Measurements from ENCODE around the gene CAMTA1. TPM values are rescaled to one million over a fixed set of nuclear protein-coding genes. Genes with fewer than 3 reads are reported as not detected.
A peak's percentile ranks its signal among the peaks of the same experiment; 100 is the strongest.

The CAMTA1 gene
- total and polyA plus RNA-seq, 12 donors = 123 to 265 (median 142) TPM

DNA sequence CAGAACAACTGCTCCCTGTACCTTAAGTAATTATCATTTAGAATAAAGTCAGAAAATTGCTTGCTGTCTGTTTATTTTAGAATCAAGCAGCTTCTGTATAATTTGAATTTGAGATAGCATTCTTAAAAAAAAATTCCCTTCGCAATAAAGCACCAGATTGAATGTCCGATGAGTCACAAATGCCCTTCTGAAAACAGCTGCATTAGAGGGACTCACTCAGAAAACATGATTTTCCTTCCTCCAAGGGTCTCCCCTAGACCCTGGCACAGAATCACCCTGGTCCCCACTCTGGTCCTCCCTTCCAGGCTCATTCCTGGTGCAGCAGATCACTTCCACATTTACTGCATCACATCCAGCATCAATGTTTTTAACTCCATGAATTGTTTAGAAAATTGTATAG lies 514.7 kb downstream of the CAMTA1 start:
- 71 to 77% methylated on average over 2 of the region's 2 CpGs for WGBS, 2 donors
- peaks cover 0 to 21% (median 12%) of the 10 kb centered on the region in 11 donors for H3K9me3 ChIP-seq
- no peaks in the 10 kb centered on the region for H3K27me3 ChIP-seq
- TF ChIP-seq, protein P1, sequence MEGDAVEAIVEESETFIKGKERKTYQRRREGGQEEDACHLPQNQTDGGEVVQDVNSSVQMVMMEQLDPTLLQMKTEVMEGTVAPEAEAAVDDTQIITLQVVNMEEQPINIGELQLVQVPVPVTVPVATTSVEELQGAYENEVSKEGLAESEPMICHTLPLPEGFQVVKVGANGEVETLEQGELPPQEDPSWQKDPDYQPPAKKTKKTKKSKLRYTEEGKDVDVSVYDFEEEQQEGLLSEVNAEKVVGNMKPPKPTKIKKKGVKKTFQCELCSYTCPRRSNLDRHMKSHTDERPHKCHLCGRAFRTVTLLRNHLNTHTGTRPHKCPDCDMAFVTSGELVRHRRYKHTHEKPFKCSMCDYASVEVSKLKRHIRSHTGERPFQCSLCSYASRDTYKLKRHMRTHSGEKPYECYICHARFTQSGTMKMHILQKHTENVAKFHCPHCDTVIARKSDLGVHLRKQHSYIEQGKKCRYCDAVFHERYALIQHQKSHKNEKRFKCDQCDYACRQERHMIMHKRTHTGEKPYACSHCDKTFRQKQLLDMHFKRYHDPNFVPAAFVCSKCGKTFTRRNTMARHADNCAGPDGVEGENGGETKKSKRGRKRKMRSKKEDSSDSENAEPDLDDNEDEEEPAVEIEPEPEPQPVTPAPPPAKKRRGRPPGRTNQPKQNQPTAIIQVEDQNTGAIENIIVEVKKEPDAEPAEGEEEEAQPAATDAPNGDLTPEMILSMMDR (IDR thresholded peaks at IDR 0.05) = no peak
- peaks cover 0 to 18% (median 15%) of the 10 kb centered on the region in 9 donors for H3K4me1 ChIP-seq
- no peaks in the 10 kb centered on the region for H3K36me3 ChIP-seq
- H3K4me3 ChIP-seq = no peak overlapping the region
- intact Hi-C loops (cut with DNase I) = loop anchor here in 2 of 10 donors (10.0 kb wide), 1 partner anchor 65 kb away; no protein-coding TSS in a partner anchor
- peak in 1 of 8 donors; percentile 25 for ATAC-seq
- peak overlapping the region in 2 of 10 donors; percentile 2 to 77 for H3K27ac ChIP-seq
- no peak for DNase-seq

DNA sequence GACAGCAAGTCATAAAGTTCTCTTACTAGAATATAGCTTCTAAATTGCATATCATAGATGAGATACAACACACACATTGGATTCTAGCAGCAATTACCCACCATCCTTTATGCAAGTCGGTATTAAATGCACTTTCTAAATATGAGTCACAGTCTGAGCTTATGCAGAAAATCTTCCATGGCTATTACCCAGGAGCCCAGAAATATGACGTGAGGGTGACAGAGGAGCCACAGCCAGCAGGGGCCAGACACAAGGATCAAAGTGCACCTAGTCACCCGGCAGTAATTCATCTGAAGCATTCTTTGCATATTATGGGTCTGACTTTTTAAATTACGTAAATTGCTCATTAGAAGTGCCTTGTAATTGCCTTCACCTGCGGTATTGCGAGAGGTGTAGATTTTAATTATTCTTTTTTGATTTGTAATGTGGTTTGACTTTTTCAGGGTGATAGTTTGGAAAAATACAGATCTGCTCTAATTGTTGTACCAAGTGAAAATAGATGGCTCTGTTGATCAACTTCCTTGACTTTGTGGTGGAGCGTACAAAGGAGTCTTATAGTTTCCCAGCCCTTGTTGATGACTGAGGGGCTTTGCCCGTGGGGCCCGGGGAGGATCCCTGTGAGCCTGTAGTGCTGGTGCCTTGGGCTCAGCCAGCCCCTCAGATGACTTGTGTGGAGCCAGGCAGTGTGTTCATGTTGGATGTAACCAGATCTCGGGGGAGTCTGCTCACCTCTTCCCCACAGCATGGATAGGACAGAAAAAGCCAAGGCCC lies 515.8 kb downstream of the CAMTA1 start:
- Histone ChIP-seq H3K4me3 (no peak overlapping the region), H3K36me3 (no peaks in the 10 kb centered on the region), H3K9me3 (peaks cover 0 to 26% (median 12%) of the 10 kb centered on the region in 11 donors), H3K27me3 (no peaks in the 10 kb centered on the region), H3K27ac (no peak overlapping the region), H3K4me1 (peaks cover 0 to 18% (median 15%) of the 10 kb centered on the region in 9 donors)
- ATAC-seq (no peak), DNase-seq (no peak)
- WGBS, 2 donors = 89 to 96% methylated on average over 10 of the region's 10 CpGs
- TF ChIP-seq, protein P1 (IDR thresholded peaks at IDR 0.05) = no peak
- intact Hi-C loops (cut with DNase I) = no loop called here

DNA sequence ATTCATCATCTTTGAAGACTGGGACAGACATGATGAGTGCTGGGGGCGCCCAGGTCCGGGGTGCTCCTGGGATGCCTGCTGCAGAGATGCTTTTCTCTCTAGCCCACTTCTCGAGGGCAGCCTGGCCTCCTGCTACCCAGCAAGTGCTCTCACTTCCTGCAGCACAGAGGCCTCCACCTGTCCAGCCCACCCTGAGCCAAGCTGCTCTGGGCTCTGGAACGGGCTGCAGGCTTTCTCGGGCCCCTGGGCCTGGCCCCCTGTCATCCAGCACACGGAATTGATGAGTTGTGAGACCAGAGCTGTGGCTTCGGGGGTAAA lies 516.4 kb downstream of the CAMTA1 start:
- WGBS, 2 donors = 80 to 82% methylated on average over 7 of the region's 7 CpGs
- DNase-seq (no peak), ATAC-seq (no peak)
- H3K27ac ChIP-seq = no peak overlapping the region
- no peaks in the 10 kb centered on the region for H3K36me3 ChIP-seq
- peaks cover 0 to 18% (median 15%) of the 10 kb centered on the region in 9 donors for H3K4me1 ChIP-seq
- H3K4me3 ChIP-seq = no peak overlapping the region
- intact Hi-C loops (cut with DNase I) = no loop called here
- peaks cover 0 to 26% (median 9%) of the 10 kb centered on the region in 11 donors for H3K9me3 ChIP-seq
- TF ChIP-seq, protein P1 (IDR thresholded peaks at IDR 0.05) = no peak
- H3K27me3 ChIP-seq = no peaks in the 10 kb centered on the region

DNA sequence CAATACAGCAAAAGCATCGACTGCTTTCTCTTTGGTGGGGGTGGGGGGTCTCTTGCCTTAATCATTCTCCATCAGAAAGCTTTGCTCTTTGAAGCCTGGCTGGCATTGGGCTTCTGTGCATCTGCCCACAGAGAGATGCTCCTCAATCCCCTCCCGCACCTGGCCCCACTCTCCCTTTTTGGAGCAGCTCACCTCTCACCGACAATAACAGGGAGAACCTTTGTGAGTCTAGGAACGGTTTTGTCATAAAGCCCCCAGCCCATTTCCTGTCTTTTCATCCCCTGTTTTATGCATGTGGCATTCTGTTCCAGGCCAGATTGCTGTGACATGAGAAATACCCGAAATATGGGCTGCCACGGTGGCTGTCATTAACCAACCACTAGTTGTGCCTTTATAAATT lies 516.9 kb downstream of the CAMTA1 start:
- Histone ChIP-seq H3K27me3 (no peaks in the 10 kb centered on the region), H3K36me3 (no peaks in the 10 kb centered on the region), H3K4me3 (no peak overlapping the region), H3K4me1 (peaks cover 0 to 18% (median 15%) of the 10 kb centered on the region in 9 donors), H3K27ac (no peak overlapping the region), H3K9me3 (peaks cover 0 to 26% (median 8%) of the 10 kb centered on the region in 11 donors)
- intact Hi-C loops (cut with DNase I) = no loop called here
- DNase-seq (no peak), ATAC-seq (no peak)
- TF ChIP-seq, protein P1 (IDR thresholded peaks at IDR 0.05) = no peak
- WGBS, 2 donors = 82 to 88% methylated on average over 6 of the region's 6 CpGs
